K562 (cell line): ENCODE results near the gene DNAI1. TPM values are rescaled to one million over a fixed set of nuclear protein-coding genes. Genes with fewer than 3 reads are reported as not detected.

Source experiments
- ATAC-seq: fragments of 200-7000 bp; cut with Tn5 transposase; 3 replicates; pipeline ENCODE4 v1.9.1; 2020; ENCODE audit warnings: moderate library complexity
- BruUV-seq: library from RNA; stranded (reverse); fragments of 400-500 nt; replicated peaks from 2 replicates; lab custom pipeline; 2021; lab: Mats Ljungman, UMichigan
- CTCF ChIA-PET: fragments of 300-600 bp; formaldehyde crosslinking; extraction: SDS; loops from one replicate; lab custom pipeline; 2021; ENCODE audit warnings: low intra/inter-chr PET ratio; lab: Yijun Ruan, JAX
- POLR2A ChIA-PET: fragments of 300-600, 350-650 bp; sonication (Branson Sonifier 250); formaldehyde crosslinking; extraction: SDS; loops from one replicate; lab custom pipeline; 2021; ENCODE audit warnings: antibody characterized with exemption, inconsistent platforms; lab: Yijun Ruan, JAX
- DNase-seq, 4 experiments: peaks; one replicate each; pipeline versions ENCODE4 v3.0.0 to v3.0.0-alpha.2; 2011 to 2018; ENCODE audit warnings: low spot score in 3 of 4, mixed read lengths in 3 of 4; ENCODE audit errors: extremely low read depth in 1 of 4
- FAIRE-seq: peaks from 2 replicates; lab custom pipeline; 2011; peaks lifted over from hg19 to GRCh38; lab: Jason Lieb, UNC
- H2AFZ ChIP-seq: 2 replicates; pipeline ENCODE4 v1.6.0; 2011; ENCODE audit warnings: low read depth, low read length, control low read depth, inconsistent platforms
- H3K27ac ChIP-seq: fragments of 200-600 bp; 3 replicates; pipeline ENCODE4 v1.8.0; 2011; ENCODE audit warnings: low read depth, mild to moderate bottlenecking, control low read depth, inconsistent platforms, low read length, moderate library complexity, mixed read lengths; ENCODE audit errors: extremely low read depth
- H3K27me3 ChIP-seq, 2 experiments: fragments of 300-600 bp in 1 of 2; 2 replicates in 1 of 2; 3 replicates in 1 of 2; pipeline versions ENCODE4 v1.6.0 to v1.8.0; 2011; ENCODE audit warnings: inconsistent platforms in 2 of 2, low read length in 2 of 2, mild to moderate bottlenecking in 1 of 2, mixed read lengths in 1 of 2, moderate library complexity in 1 of 2; ENCODE audit not compliant: control insufficient read depth in 2 of 2, insufficient read depth in 2 of 2
- H3K36me3 ChIP-seq: fragments of 300-600 bp; 3 replicates; pipeline ENCODE4 v1.8.0; 2011; ENCODE audit warnings: mild to moderate bottlenecking, low read length, inconsistent platforms; ENCODE audit not compliant: control insufficient read depth, insufficient read depth
- H3K4me1 ChIP-seq, 2 experiments: fragments of 200-600 bp in 1 of 2; replicated peaks in 1 of 2; 2 replicates in 1 of 2; 3 replicates in 1 of 2; pipeline versions ENCODE4 v1.5.1 to v1.8.0; 2011; ENCODE audit warnings: inconsistent platforms in 2 of 2, low read length in 2 of 2, mild to moderate bottlenecking in 1 of 2, mixed read lengths in 1 of 2, moderate library complexity in 1 of 2; ENCODE audit not compliant: control insufficient read depth in 2 of 2, insufficient read depth in 2 of 2
- H3K4me2 ChIP-seq: 2 replicates; pipeline ENCODE4 v1.6.1; 2011; ENCODE audit warnings: low read length, control low read depth, inconsistent platforms, mixed read lengths; ENCODE audit not compliant: insufficient read depth
- H3K4me3 ChIP-seq: fragments of 200-600 bp; sonication (generic), shearing (Covaris generic); 2 replicates; pipeline ENCODE4 v1.5.1; 2016; ENCODE audit warnings: control low read depth, inconsistent platforms
- H3K79me2 ChIP-seq: fragments of 200-600 bp; 3 replicates; pipeline ENCODE4 v1.8.0; 2011; ENCODE audit warnings: low read length, inconsistent platforms; ENCODE audit not compliant: control insufficient read depth, insufficient read depth
- H3K9ac ChIP-seq, 2 experiments: 2 replicates each; pipeline versions ENCODE4 v1.6.0 to v1.6.1; 2011; ENCODE audit warnings: low read depth in 2 of 2, low read length in 2 of 2, control low read depth in 1 of 2, inconsistent platforms in 1 of 2, mild to moderate bottlenecking in 1 of 2, mixed read lengths in 1 of 2; ENCODE audit not compliant: insufficient read depth in 1 of 2
- H3K9me1 ChIP-seq: one replicate; pipeline ENCODE4 v1.6.0; 2011; ENCODE audit warnings: inconsistent platforms, mild to moderate bottlenecking, low read length, moderate library complexity; ENCODE audit not compliant: control insufficient read depth, insufficient read depth
- H3K9me3 ChIP-seq: replicated peaks from 2 replicates; pipeline ENCODE4 v1.5.1; 2011; ENCODE audit warnings: low read depth, low read length, inconsistent platforms; ENCODE audit not compliant: control insufficient read depth, insufficient read depth
- H4K20me1 ChIP-seq: replicated peaks from 2 replicates; pipeline ENCODE4 v1.6.1; 2011; ENCODE audit warnings: low read length, inconsistent platforms, mixed read lengths; ENCODE audit not compliant: control insufficient read depth, insufficient read depth
- IFI16 ChIP-seq: fragments of 250-450 bp; sonication (Bioruptor Pico); IDR thresholded peaks from 2 replicates; pipeline ENCODE4 v2.1.2; 2022; ENCODE audit warnings: mild to moderate bottlenecking, inconsistent platforms
- KAT7 ChIP-seq: sonication (generic); formaldehyde crosslinking; IDR thresholded peaks from 2 replicates; pipeline ENCODE4 v1.8.0; 2022; ENCODE audit warnings: missing genetic modification reagents, mild to moderate bottlenecking, borderline replicate concordance
- MBD2 ChIP-seq: sonication (generic); IDR thresholded peaks from 2 replicates; pipeline ENCODE4 v1.6.1; 2016; ENCODE audit warnings: low read depth, borderline replicate concordance
- NR4A1 ChIP-seq, 2 experiments: fragments of 250-450 bp in 1 of 2; fragments of 450-650 bp in 1 of 2; sonication (Bioruptor Pico) in 1 of 2; IDR thresholded peaks; 2 replicates each; pipeline versions ENCODE4 v1.4.0 to v1.6.1; 2016 to 2020; ENCODE audit warnings: mild to moderate bottlenecking in 2 of 2, missing compliant biosample characterization in 1 of 2, missing genetic modification characterization in 1 of 2, moderate library complexity in 1 of 2
- RCOR1 ChIP-seq, 2 experiments: IDR thresholded peaks; 2 replicates each; pipeline ENCODE4 v1.6.1; 2012; ENCODE audit warnings: low read depth in 2 of 2, low read length in 2 of 2, borderline replicate concordance in 1 of 2, improper control_type of control experiment in 1 of 2
- VEZF1 ChIP-seq: fragments of 200-800 bp; sonication (Bioruptor generic); IDR thresholded peaks from 2 replicates; pipeline ENCODE4 v1.6.1; 2017; ENCODE audit warnings: missing genetic modification characterization, missing compliant biosample characterization
- ZNF398 ChIP-seq: fragments of 250-450 bp; sonication (Bioruptor Pico); IDR thresholded peaks from 2 replicates; pipeline ENCODE4 v1.8.0; 2021; ENCODE audit warnings: moderate library complexity, mild to moderate bottlenecking, inconsistent platforms
- ZNF75A ChIP-seq: fragments of 450-650 bp; formaldehyde crosslinking; IDR thresholded peaks from 2 replicates; pipeline ENCODE4 v1.4.0; 2020; ENCODE audit warnings: mild to moderate bottlenecking
- ZNF780A ChIP-seq: fragments of 250-450 bp; sonication (Bioruptor Pico); IDR thresholded peaks from 2 replicates; pipeline ENCODE4 v1.5.0; 2021; ENCODE audit warnings: mild to moderate bottlenecking
- WGBS: fragments of 100-300 bp; shearing (Covaris generic); methylation state at CpG from one replicate; pipeline ENCODE4 v1.1.6; 2016; ENCODE audit warnings: low coverage, mixed read lengths; ENCODE audit not compliant: insufficient coverage; ENCODE audit errors: missing lambda C conversion rate; 5-methylcytosine and 5-hydroxymethylcytosine counted together
- in situ Hi-C: fragments of 300-500 bp; cut with MboI; formaldehyde crosslinking; loops from 4 replicates; pipeline ENCODE4 v1.15.0; 2018; ENCODE audit warnings: inconsistent platforms, mixed read lengths
- intact Hi-C: fragments of 100-400 bp; cut with micrococcal nuclease; formaldehyde crosslinking; loops from 2 replicates; pipeline ENCODE4 v1.14.2; 2022
- polyA plus RNA-seq, 8 experiments: library from polyadenylated mRNA; depleted of rRNA in 4 of 8; stranded (reverse) in 5 of 8; unstranded in 3 of 8; fragments of >200 nt; fragmentation: Nextera tagmentation in 2 of 8; fragmentation: Illumina TruSeq in 1 of 8; extraction: Ambion mirVana in 2 of 8; extraction: Trizol in 1 of 8; gene quantifications; 2 replicates each; pipeline versions ENCODE4 v1.2.1 to v1.2.3, GENCODE V29; 2011 to 2014; ENCODE audit warnings: inconsistent platforms in 1 of 8, missing spikeins in 1 of 8
- total RNA-seq, 7 experiments: library from RNA; depleted of rRNA in 6 of 7; stranded (reverse); fragments of >200 nt in 6 of 7; fragmentation: Illumina TruSeq in 2 of 7; extraction: Trizol in 2 of 7; gene quantifications; 2 replicates each; pipeline versions ENCODE4 v1.2.1 to v1.2.3, GENCODE V29; 2011 to 2021; ENCODE audit warnings: low replicate concordance in 1 of 7
- TF ChIP-seq, protein P1 (sequence below): fragments of 250-450 bp; sonication (Bioruptor Pico); IDR thresholded peaks from 2 replicates; pipeline ENCODE4 v1.8.0; 2022; ENCODE audit warnings: moderate library complexity, mild to moderate bottlenecking, inconsistent platforms
- TF ChIP-seq, protein P2 (sequence below), 2 experiments: fragments of 450-650 bp; conservative IDR thresholded peaks; 2 replicates each; pipeline ENCODE4 v1.6.1; 2017; ENCODE audit warnings: mild to moderate bottlenecking in 2 of 2, moderate library complexity in 2 of 2
- TF ChIP-seq, protein P3 (sequence below): fragments of 150-350 bp; IDR thresholded peaks from 2 replicates; pipeline ENCODE4 v1.6.1; 2014; ENCODE audit warnings: low read depth, mild to moderate bottlenecking, low read length, borderline replicate concordance

Gene DNAI1
- total and polyA plus RNA-seq, 9 of the 15 experiments (the other 6 are each of a cell fraction or from before 2014, with no cell fraction given): 0.01 to 0.17 (median 0.04) TPM; not detected in 6

GRCh38 chr9:34508463-34508862 lies 49.9 kb downstream of the DNAI1 start:
- Histone ChIP-seq H3K9me3 (no peaks in the 10 kb centered on the region), H3K9me1 (no peaks in the 10 kb centered on the region), H3K9ac (no peak overlapping the region), H2AFZ (no peak overlapping the region), H3K4me2 (no peak overlapping the region), H3K36me3 (no peaks in the 10 kb centered on the region), H3K4me1 (no peaks in the 10 kb centered on the region; a peak in 1 of 5 replicates), H3K79me2 (no peaks in the 10 kb centered on the region), H3K4me3 (no peak overlapping the region), H3K27me3 (peaks cover 0 to 4% of the 10 kb centered on the region in 2 experiments; a peak in 1 of 5 replicates), H3K27ac (no peak overlapping the region), H4K20me1 (no peaks in the 10 kb centered on the region)
- BruUV-seq: no TSS peak
- in situ Hi-C loops: no loop called here
- FAIRE-seq (no peak), DNase-seq (no peak), ATAC-seq (no peak)
- ChIA-PET CTCF (no interaction called here), POLR2A (no interaction called here)
- WGBS: 0% methylated on average over 3 of the region's 3 CpGs
- intact Hi-C loops: no loop called here
- TF ChIP-seq VEZF1 (CRISPR knock-in tag) (no peak), RCOR1 (IDR thresholded peaks at IDR 0.05; ENCODE audit: borderline replicate concordance in 1 of 2, low read depth in 2 of 2, low read length in 2 of 2) (no peak), ZNF398 (CRISPR knock-in tag) (no peak), ZNF780A (CRISPR knock-in tag) (no peak), MBD2 (no peak), NR4A1 (CRISPR knock-in tag; IDR thresholded peaks at IDR 0.05) (no peak), NR4A1 (tag; IDR thresholded peaks at IDR 0.05) (no peak), IFI16 (CRISPR knock-in tag) (no peak), ZNF75A (CRISPR knock-in tag) (no peak), KAT7 (no peak)
- TF ChIP-seq, protein P1, sequence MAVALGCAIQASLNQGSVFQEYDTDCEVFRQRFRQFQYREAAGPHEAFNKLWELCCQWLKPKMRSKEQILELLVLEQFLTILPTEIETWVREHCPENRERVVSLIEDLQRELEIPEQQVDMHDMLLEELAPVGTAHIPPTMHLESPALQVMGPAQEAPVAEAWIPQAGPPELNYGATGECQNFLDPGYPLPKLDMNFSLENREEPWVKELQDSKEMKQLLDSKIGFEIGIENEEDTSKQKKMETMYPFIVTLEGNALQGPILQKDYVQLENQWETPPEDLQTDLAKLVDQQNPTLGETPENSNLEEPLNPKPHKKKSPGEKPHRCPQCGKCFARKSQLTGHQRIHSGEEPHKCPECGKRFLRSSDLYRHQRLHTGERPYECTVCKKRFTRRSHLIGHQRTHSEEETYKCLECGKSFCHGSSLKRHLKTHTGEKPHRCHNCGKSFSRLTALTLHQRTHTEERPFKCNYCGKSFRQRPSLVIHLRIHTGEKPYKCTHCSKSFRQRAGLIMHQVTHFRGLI (CRISPR knock-in tag): no peak
- TF ChIP-seq, protein P2, sequence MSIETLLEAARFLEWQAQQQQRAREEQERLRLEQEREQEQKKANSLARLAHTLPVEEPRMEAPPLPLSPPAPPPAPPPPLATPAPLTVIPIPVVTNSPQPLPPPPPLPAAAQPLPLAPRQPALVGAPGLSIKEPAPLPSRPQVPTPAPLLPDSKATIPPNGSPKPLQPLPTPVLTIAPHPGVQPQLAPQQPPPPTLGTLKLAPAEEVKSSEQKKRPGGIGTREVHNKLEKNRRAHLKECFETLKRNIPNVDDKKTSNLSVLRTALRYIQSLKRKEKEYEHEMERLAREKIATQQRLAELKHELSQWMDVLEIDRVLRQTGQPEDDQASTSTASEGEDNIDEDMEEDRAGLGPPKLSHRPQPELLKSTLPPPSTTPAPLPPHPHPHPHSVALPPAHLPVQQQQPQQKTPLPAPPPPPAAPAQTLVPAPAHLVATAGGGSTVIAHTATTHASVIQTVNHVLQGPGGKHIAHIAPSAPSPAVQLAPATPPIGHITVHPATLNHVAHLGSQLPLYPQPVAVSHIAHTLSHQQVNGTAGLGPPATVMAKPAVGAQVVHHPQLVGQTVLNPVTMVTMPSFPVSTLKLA (conservative IDR thresholded peaks at IDR 0.05): no peak
- TF ChIP-seq, protein P3, sequence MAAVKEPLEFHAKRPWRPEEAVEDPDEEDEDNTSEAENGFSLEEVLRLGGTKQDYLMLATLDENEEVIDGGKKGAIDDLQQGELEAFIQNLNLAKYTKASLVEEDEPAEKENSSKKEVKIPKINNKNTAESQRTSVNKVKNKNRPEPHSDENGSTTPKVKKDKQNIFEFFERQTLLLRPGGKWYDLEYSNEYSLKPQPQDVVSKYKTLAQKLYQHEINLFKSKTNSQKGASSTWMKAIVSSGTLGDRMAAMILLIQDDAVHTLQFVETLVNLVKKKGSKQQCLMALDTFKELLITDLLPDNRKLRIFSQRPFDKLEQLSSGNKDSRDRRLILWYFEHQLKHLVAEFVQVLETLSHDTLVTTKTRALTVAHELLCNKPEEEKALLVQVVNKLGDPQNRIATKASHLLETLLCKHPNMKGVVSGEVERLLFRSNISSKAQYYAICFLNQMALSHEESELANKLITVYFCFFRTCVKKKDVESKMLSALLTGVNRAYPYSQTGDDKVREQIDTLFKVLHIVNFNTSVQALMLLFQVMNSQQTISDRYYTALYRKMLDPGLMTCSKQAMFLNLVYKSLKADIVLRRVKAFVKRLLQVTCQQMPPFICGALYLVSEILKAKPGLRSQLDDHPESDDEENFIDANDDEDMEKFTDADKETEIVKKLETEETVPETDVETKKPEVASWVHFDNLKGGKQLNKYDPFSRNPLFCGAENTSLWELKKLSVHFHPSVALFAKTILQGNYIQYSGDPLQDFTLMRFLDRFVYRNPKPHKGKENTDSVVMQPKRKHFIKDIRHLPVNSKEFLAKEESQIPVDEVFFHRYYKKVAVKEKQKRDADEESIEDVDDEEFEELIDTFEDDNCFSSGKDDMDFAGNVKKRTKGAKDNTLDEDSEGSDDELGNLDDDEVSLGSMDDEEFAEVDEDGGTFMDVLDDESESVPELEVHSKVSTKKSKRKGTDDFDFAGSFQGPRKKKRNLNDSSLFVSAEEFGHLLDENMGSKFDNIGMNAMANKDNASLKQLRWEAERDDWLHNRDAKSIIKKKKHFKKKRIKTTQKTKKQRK: no peak
